ENCODE results near the gene BCAP29.

The BCAP29 gene

GRCh38 chr7:107659666-107660065 is 79.6 kb downstream of the BCAP29 start:
- no peak overlapping the region for H3K4me3 ChIP-seq (ENCODE audit: low read length)
- peak; percentile 82 for DNase-seq (ENCODE audit: low read depth)

GRCh38 chr7:107660381-107661080 is 80.5 kb downstream of the BCAP29 start, which contains the start of gene SLC26A4:
Gene SLC26A4 (plus strand): TSS chr7:107660828. CDS start chr7:107661642, 814 bp downstream.
- no peak for DNase-seq (ENCODE audit: low read depth)
- TF ChIP-seq CTCF (conservative IDR thresholded peaks at IDR 0.05; ENCODE audit: low read length): no peak
- peak within 1 kb of the TSS; percentile 63 for H3K4me3 ChIP-seq (ENCODE audit: low read length)

More at GRCh38 chr7:107659666-107660065, 79.6 kb downstream of the BCAP29 start:
- TF ChIP-seq CTCF (conservative IDR thresholded peaks at IDR 0.05; ENCODE audit: low read length): no peak

- DNase-seq (ENCODE audit: low read depth): peak; percentile 43
- peak overlapping the region; percentile 63 for H3K4me3 ChIP-seq (ENCODE audit: low read length)
- no peak for TF ChIP-seq CTCF (conservative IDR thresholded peaks at IDR 0.05; ENCODE audit: low read length)
These were observed 81.2 kb downstream of the BCAP29 start for GRCh38 chr7:107661081-107661864.

- no peak for DNase-seq (ENCODE audit: low read depth)
- peak overlapping the region; percentile 63 for H3K4me3 ChIP-seq (ENCODE audit: low read length)
- no peak; the same call in 1 of the 2 replicates for TF ChIP-seq CTCF (conservative IDR thresholded peaks at IDR 0.05; ENCODE audit: low read length)
These were observed 81.9 kb downstream of the BCAP29 start for GRCh38 chr7:107661865-107662379.

GRCh38 chr7:107663196-107663595 is 83.2 kb downstream of the BCAP29 start:
- DNase-seq (ENCODE audit: low read depth): no peak
- H3K4me3 ChIP-seq (ENCODE audit: low read length): no peak overlapping the region
- no peak for TF ChIP-seq CTCF (conservative IDR thresholded peaks at IDR 0.05; ENCODE audit: low read length)

- TF ChIP-seq CTCF (conservative IDR thresholded peaks at IDR 0.05; ENCODE audit: low read length): no peak
- no peak for DNase-seq (ENCODE audit: low read depth)
- no peak overlapping the region for H3K4me3 ChIP-seq (ENCODE audit: low read length)
These were observed 86.7 kb downstream of the BCAP29 start for GRCh38 chr7:107666790-107667189.

Data from AG10803 (cell line).